22Rv1 (cell line): Measurements from ENCODE around the gene NOL9.

Experiments
- H3K27ac ChIP-seq: fragments of 450-650 bp; 2 replicates; pipeline ENCODE4 v1.5.1; 2017
- CTCF ChIP-seq: fragments of 450-650 bp; IDR thresholded peaks from 2 replicates; pipeline ENCODE4 v1.5.1; 2017; ENCODE audit warnings: mild to moderate bottlenecking
- ZFX ChIP-seq: fragments of 450-650 bp; IDR thresholded peaks from 2 replicates; pipeline ENCODE4 v1.6.1; 2017; ENCODE audit warnings: antibody characterized with exemption, borderline replicate concordance

NOL9 gene

GRCh38 chr1:6506210-6507036 lies 47.9 kb downstream of the NOL9 start:
- H3K27ac ChIP-seq, result no peak overlapping the region
- no peak for TF ChIP-seq CTCF

- no peak overlapping the region for H3K27ac ChIP-seq
- TF ChIP-seq ZFX (no peak), CTCF (no peak)
Measured at GRCh38 chr1:6505367-6506209, 48.7 kb downstream of the NOL9 start.

GRCh38 chr1:6504887-6505286 lies 49.4 kb downstream of the NOL9 start:
- TF ChIP-seq CTCF, result no peak
- no peak for TF ChIP-seq ZFX
- H3K27ac ChIP-seq, result no peak overlapping the region

GRCh38 chr1:6503884-6504602 lies 50.3 kb downstream of the NOL9 start:
- H3K27ac ChIP-seq, result no peak overlapping the region
- no peak for TF ChIP-seq CTCF
- TF ChIP-seq ZFX, result no peak

- no peak overlapping the region for H3K27ac ChIP-seq
- TF ChIP-seq CTCF (no peak), ZFX (no peak)
Measured at GRCh38 chr1:6502000-6502891, 52.1 kb downstream of the NOL9 start.

GRCh38 chr1:6501279-6501813 lies 53.0 kb downstream of the NOL9 start:
- no peak overlapping the region for H3K27ac ChIP-seq
- TF ChIP-seq CTCF, result no peak
- TF ChIP-seq ZFX, result no peak
